Measurements from ENCODE around the gene PABPC1L. TPM values are rescaled to one million over a fixed set of nuclear protein-coding genes. Genes with fewer than 3 reads are reported as not detected.
A peak's percentile ranks its signal among the peaks of the same experiment; 100 is the strongest.

The PABPC1L gene
- total and polyA plus RNA-seq, 2 experiments from 2014 or later, result 14.9 to 36.0 TPM

- H3K4me3 ChIP-seq, result peak overlapping the region; percentile 83
- DNase-seq (ENCODE audit: low read depth in 1 of 2, low spot score in 1 of 2), result peak in 1 of 2 donors; percentile 37
- no peaks in the 10 kb centered on the region for H3K27me3 ChIP-seq
- peaks cover 22% of the 10 kb centered on the region for H3K36me3 ChIP-seq
- H3K9me3 ChIP-seq (ENCODE audit: low read depth), result no peaks in the 10 kb centered on the region
- H3K27ac ChIP-seq, result peak overlapping the region; percentile 82
- H3K4me1 ChIP-seq (ENCODE audit: low read depth), result peaks cover 10% of the 10 kb centered on the region
- TF ChIP-seq, protein P1, sequence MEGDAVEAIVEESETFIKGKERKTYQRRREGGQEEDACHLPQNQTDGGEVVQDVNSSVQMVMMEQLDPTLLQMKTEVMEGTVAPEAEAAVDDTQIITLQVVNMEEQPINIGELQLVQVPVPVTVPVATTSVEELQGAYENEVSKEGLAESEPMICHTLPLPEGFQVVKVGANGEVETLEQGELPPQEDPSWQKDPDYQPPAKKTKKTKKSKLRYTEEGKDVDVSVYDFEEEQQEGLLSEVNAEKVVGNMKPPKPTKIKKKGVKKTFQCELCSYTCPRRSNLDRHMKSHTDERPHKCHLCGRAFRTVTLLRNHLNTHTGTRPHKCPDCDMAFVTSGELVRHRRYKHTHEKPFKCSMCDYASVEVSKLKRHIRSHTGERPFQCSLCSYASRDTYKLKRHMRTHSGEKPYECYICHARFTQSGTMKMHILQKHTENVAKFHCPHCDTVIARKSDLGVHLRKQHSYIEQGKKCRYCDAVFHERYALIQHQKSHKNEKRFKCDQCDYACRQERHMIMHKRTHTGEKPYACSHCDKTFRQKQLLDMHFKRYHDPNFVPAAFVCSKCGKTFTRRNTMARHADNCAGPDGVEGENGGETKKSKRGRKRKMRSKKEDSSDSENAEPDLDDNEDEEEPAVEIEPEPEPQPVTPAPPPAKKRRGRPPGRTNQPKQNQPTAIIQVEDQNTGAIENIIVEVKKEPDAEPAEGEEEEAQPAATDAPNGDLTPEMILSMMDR (IDR thresholded peaks at IDR 0.05; ENCODE audit: low read depth, low read length), result no peak
Observed at GRCh38 chr20:44959082-44959637, 49.3 kb downstream of the PABPC1L start.

DNA sequence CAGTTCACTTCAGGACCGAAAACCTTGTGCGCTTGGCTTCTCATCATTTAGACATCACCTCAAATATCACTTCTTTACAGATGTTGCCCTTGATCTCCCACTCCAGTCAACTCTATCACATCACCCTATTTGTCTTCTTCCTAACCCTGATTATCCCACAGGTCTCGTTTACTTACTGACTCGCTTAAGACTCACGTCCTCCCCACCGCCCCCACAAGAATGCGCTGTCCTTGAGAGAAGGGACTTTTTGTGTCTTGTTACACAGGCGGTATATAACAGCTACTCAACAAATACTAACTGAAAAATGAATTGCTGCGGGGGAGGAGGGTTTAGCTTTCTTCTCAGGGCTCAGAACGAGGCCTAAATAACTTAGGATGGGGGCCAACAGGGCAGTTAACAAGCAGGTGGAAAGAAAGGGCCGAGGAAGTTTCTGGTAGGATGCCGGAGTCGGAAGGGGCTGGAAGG is 49.8 kb downstream of the PABPC1L start:
- H3K4me3 ChIP-seq, result peak overlapping the region; percentile 83
- TF ChIP-seq, protein P1 (IDR thresholded peaks at IDR 0.05; ENCODE audit: low read depth, low read length), result peak; percentile 11
- H3K36me3 ChIP-seq, result peaks cover 16% of the 10 kb centered on the region
- peak overlapping the region; percentile 82 for H3K27ac ChIP-seq
- no peaks in the 10 kb centered on the region for H3K27me3 ChIP-seq
- DNase-seq (ENCODE audit: low read depth in 1 of 2, low spot score in 1 of 2), result peak; percentile 30 to 51
- H3K9me3 ChIP-seq (ENCODE audit: low read depth), result no peaks in the 10 kb centered on the region
- H3K4me1 ChIP-seq (ENCODE audit: low read depth), result peaks cover 10% of the 10 kb centered on the region

GRCh38 chr20:44960103-44960852 is 50.4 kb downstream of the PABPC1L start, which contains the start of gene TOMM34:
TOMM34 (minus strand) TSS chr20:44960397; CDS start chr20:44960333, 64 bp downstream.
- TF ChIP-seq, protein P1 (IDR thresholded peaks at IDR 0.05; ENCODE audit: low read depth, low read length), result no peak
- Histone ChIP-seq H3K4me3 (peak within 1 kb of the TSS; percentile 83), H3K36me3 (peaks cover 10% of the 10 kb centered on the region), H3K4me1 (ENCODE audit: low read depth) (peaks cover 10% of the 10 kb centered on the region), H3K27me3 (no peaks in the 10 kb centered on the region), H3K9me3 (ENCODE audit: low read depth) (no peaks in the 10 kb centered on the region), H3K27ac (peak within 1 kb of the TSS; percentile 82)
- peak; percentile 94 to 98 for DNase-seq (ENCODE audit: low read depth in 1 of 2, low spot score in 1 of 2)

GRCh38 chr20:44961011-44961869 is 51.4 kb downstream of the PABPC1L start:
- H3K27ac ChIP-seq, result no peak overlapping the region

GRCh38 chr20:44961870-44962267 is 52.0 kb downstream of the PABPC1L start:
- Histone ChIP-seq H3K27ac (no peak overlapping the region), H3K4me3 (no peak overlapping the region), H3K36me3 (no peaks in the 10 kb centered on the region), H3K9me3 (ENCODE audit: low read depth) (no peaks in the 10 kb centered on the region), H3K27me3 (no peaks in the 10 kb centered on the region), H3K4me1 (ENCODE audit: low read depth) (peaks cover 10% of the 10 kb centered on the region)
- TF ChIP-seq, protein P1 (IDR thresholded peaks at IDR 0.05; ENCODE audit: low read depth, low read length), result no peak
- peak in 1 of 2 donors; percentile 21 for DNase-seq (ENCODE audit: low read depth in 1 of 2, low spot score in 1 of 2)

More at GRCh38 chr20:44961011-44961869, 51.4 kb downstream of the PABPC1L start:
- H3K4me1 ChIP-seq (ENCODE audit: low read depth), result peaks cover 10% of the 10 kb centered on the region
- no peak overlapping the region for H3K4me3 ChIP-seq
- H3K9me3 ChIP-seq (ENCODE audit: low read depth), result no peaks in the 10 kb centered on the region
- peak in 1 of 2 donors; percentile 18 for DNase-seq (ENCODE audit: low read depth in 1 of 2, low spot score in 1 of 2)
- H3K36me3 ChIP-seq, result peaks cover 3% of the 10 kb centered on the region
- TF ChIP-seq, protein P1 (IDR thresholded peaks at IDR 0.05; ENCODE audit: low read depth, low read length), result no peak
- no peaks in the 10 kb centered on the region for H3K27me3 ChIP-seq

Data from cardiac muscle cell (in vitro differentiated cells and primary cell).